Left lung (tissue), 10 donors: ENCODE data around the gene TPK1. TPM values are rescaled to one million over a fixed set of nuclear protein-coding genes. Genes with fewer than 3 reads are reported as not detected.

Experiments used
- ATAC-seq: fragments of 200-7000 bp; cut with Tn5 transposase; one replicate; pipeline ENCODE4 v1.9.1; 2020; ENCODE audit warnings: moderate library complexity
- DNase-seq, 4 donors: peaks; one replicate each; pipeline ENCODE4 v3.0.0-alpha.2; 2013 to 2020
- H3K27ac ChIP-seq, 2 donors: fragments of 200-600 bp; sonication (generic) in 1 of 2; one replicate each; pipeline versions ENCODE4 v1.5.0 to v1.8.0; 2020 to 2021
- H3K27me3 ChIP-seq, 2 donors: fragments of 200-600 bp; sonication (generic) in 1 of 2; one replicate each; pipeline versions ENCODE4 v1.5.0 to v1.8.0; 2020 to 2021
- H3K36me3 ChIP-seq, 2 donors: fragments of 200-600 bp; sonication (generic) in 1 of 2; one replicate each; pipeline versions ENCODE4 v1.5.0 to v1.8.0; 2020 to 2021
- H3K4me1 ChIP-seq, 2 donors: fragments of 200-600 bp; one replicate each; pipeline ENCODE4 v1.8.0; 2021
- H3K4me3 ChIP-seq, 2 donors: fragments of 200-600 bp; sonication (generic) in 1 of 2; one replicate each; pipeline versions ENCODE4 v1.5.0 to v1.8.0; 2020 to 2021; ENCODE audit warnings: mild to moderate bottlenecking in 1 of 2
- H3K9me3 ChIP-seq, 2 donors: fragments of 200-600 bp; sonication (generic) in 1 of 2; one replicate each; pipeline versions ENCODE4 v1.5.0 to v1.8.0; 2020 to 2021
- CTCF ChIP-seq, 2 donors: fragments of 200-600 bp; sonication (generic) in 1 of 2; IDR thresholded peaks; one replicate each; pipeline versions ENCODE4 v1.5.0 to v1.8.0; 2021; ENCODE audit warnings: antibody characterized with exemption in 2 of 2
- intact Hi-C, 2 donors: fragments of 100-400 bp; cut with DNase I; formaldehyde crosslinking; loops; one replicate each; pipeline versions ENCODE4 v1.11.2 to v1.14.2; 2022
- polyA plus RNA-seq, 6 donors: library from polyadenylated mRNA; unstranded; fragments of 120-200 nt; gene quantifications; one replicate each; pipeline ENCODE4 v1.2.1, GENCODE V29; 2013; ENCODE audit not compliant: insufficient read length in 6 of 6
- total RNA-seq, 2 donors: library from RNA; stranded (reverse); fragmentation: NEBNext Ultra II Directional; extraction: Animal tissue kit (Norgen Biotek cat#: 25700); gene quantifications; one replicate each; pipeline ENCODE4 v1.2.1, GENCODE V29; 2021
- donor health status: DM: no; HTN: yes; CAD: no.
- donor health status: DM: no; HTN: no; CAD: no.

TPK1 gene
- total and polyA plus RNA-seq, 8 donors = 4.1 to 15.5 (median 4.8) TPM

GRCh38 chr7:144500225-144500624 is 335.6 kb downstream of the TPK1 start:
- DNase-seq (no peak), ATAC-seq (no peak)
- H3K4me1 ChIP-seq = no peaks in the 10 kb centered on the region
- no peaks in the 10 kb centered on the region for H3K27me3 ChIP-seq
- no peak for TF ChIP-seq CTCF (IDR thresholded peaks at IDR 0.05)
- no peaks in the 10 kb centered on the region for H3K9me3 ChIP-seq
- H3K27ac ChIP-seq = no peak overlapping the region
- intact Hi-C loops = no loop called here
- no peaks in the 10 kb centered on the region for H3K36me3 ChIP-seq
- no peak overlapping the region for H3K4me3 ChIP-seq

GRCh38 chr7:144497282-144497681 is 338.6 kb downstream of the TPK1 start:
- intact Hi-C loops = no loop called here
- no peak overlapping the region for H3K27ac ChIP-seq
- H3K36me3 ChIP-seq = no peaks in the 10 kb centered on the region
- H3K4me1 ChIP-seq = no peaks in the 10 kb centered on the region
- TF ChIP-seq CTCF (IDR thresholded peaks at IDR 0.05) = no peak
- ATAC-seq (no peak), DNase-seq (no peak)
- H3K27me3 ChIP-seq = no peaks in the 10 kb centered on the region
- H3K9me3 ChIP-seq = peaks cover 0 to 7% of the 10 kb centered on the region in 2 donors
- no peak overlapping the region for H3K4me3 ChIP-seq

GRCh38 chr7:144494355-144494754 is 341.5 kb downstream of the TPK1 start:
- H3K4me3 ChIP-seq = no peak overlapping the region
- TF ChIP-seq CTCF (IDR thresholded peaks at IDR 0.05) = no peak
- ATAC-seq = no peak
- no peak overlapping the region for H3K27ac ChIP-seq
- no peaks in the 10 kb centered on the region for H3K27me3 ChIP-seq
- H3K36me3 ChIP-seq = no peaks in the 10 kb centered on the region
- peaks cover 0 to 7% of the 10 kb centered on the region in 2 donors for H3K9me3 ChIP-seq
- intact Hi-C loops = no loop called here
- no peaks in the 10 kb centered on the region for H3K4me1 ChIP-seq
- DNase-seq = no peak

- peaks cover 0 to 8% of the 10 kb centered on the region in 2 donors for H3K9me3 ChIP-seq
- no peaks in the 10 kb centered on the region for H3K4me1 ChIP-seq
- no peak overlapping the region for H3K27ac ChIP-seq
- intact Hi-C loops = no loop called here
- DNase-seq = no peak
- TF ChIP-seq CTCF (IDR thresholded peaks at IDR 0.05) = no peak
- no peak for ATAC-seq
- no peak overlapping the region for H3K4me3 ChIP-seq
- no peaks in the 10 kb centered on the region for H3K27me3 ChIP-seq
- no peaks in the 10 kb centered on the region for H3K36me3 ChIP-seq
Observed at GRCh38 chr7:144489504-144489903, 346.3 kb downstream of the TPK1 start.

GRCh38 chr7:144488977-144489376 is 346.9 kb downstream of the TPK1 start:
- Histone ChIP-seq H3K4me1 (no peaks in the 10 kb centered on the region), H3K4me3 (no peak overlapping the region), H3K27me3 (no peaks in the 10 kb centered on the region), H3K36me3 (no peaks in the 10 kb centered on the region), H3K27ac (no peak overlapping the region), H3K9me3 (peaks cover 0 to 5% of the 10 kb centered on the region in 2 donors)
- intact Hi-C loops = no loop called here
- DNase-seq (no peak), ATAC-seq (no peak)
- TF ChIP-seq CTCF (IDR thresholded peaks at IDR 0.05) = no peak
